Stimulated activated CD4-positive, alpha-beta T cell treated with anti-CD3 and anti-CD28 coated beads, TNF-alpha, amount 100 ng/mL, for 1 hour (primary cell): ENCODE data around the gene LRRC32.
A peak's percentile ranks its signal among the peaks of the same experiment; 100 is the strongest.

ENCODE experiments used
- DNase-seq, 3 donors: peaks; one replicate each; pipeline ENCODE4 v3.0.0-alpha.2; 2020; ENCODE audit warnings: low read depth in 3 of 3, low spot score in 1 of 3

The LRRC32 gene

GRCh38 chr11:76670485-76671236, at the start of gene LRRC32:
LRRC32 (minus strand) TSS chr11:76670747; CDS start chr11:76665954, 4,793 bp downstream.
- peak in 1 of 3 donors; percentile 30 for DNase-seq

- DNase-seq: no peak
Measured at GRCh38 chr11:76719686-76720085, 49.1 kb upstream of the LRRC32 start.

GRCh38 chr11:76719281-76719680, 48.7 kb upstream of the LRRC32 start:
- no peak for DNase-seq

GRCh38 chr11:76717816-76718215, 47.3 kb upstream of the LRRC32 start:
- DNase-seq: no peak

- no peak for DNase-seq
Measured at GRCh38 chr11:76717369-76717768, 46.8 kb upstream of the LRRC32 start.

- no peak for DNase-seq
Measured at GRCh38 chr11:76716268-76716667, 45.7 kb upstream of the LRRC32 start.

- DNase-seq: no peak
Measured at GRCh38 chr11:76714493-76714892, 43.9 kb upstream of the LRRC32 start.

GRCh38 chr11:76713499-76713898, 43.0 kb upstream of the LRRC32 start:
- no peak for DNase-seq

GRCh38 chr11:76712125-76712524, 41.6 kb upstream of the LRRC32 start:
- no peak for DNase-seq

- DNase-seq: no peak
Measured at GRCh38 chr11:76709756-76710155, 39.2 kb upstream of the LRRC32 start.

- no peak for DNase-seq
Measured at GRCh38 chr11:76708972-76709660, 38.6 kb upstream of the LRRC32 start.

GRCh38 chr11:76707293-76707825, 36.8 kb upstream of the LRRC32 start:
- no peak for DNase-seq

- no peak for DNase-seq
Measured at GRCh38 chr11:76706667-76707066, 36.1 kb upstream of the LRRC32 start.

GRCh38 chr11:76705826-76706225, 35.3 kb upstream of the LRRC32 start:
- no peak for DNase-seq

- no peak for DNase-seq
Measured at GRCh38 chr11:76704171-76704948, 33.8 kb upstream of the LRRC32 start.

- no peak for DNase-seq
Measured at GRCh38 chr11:76703707-76704106, 33.2 kb upstream of the LRRC32 start.

GRCh38 chr11:76702336-76703128, 32.0 kb upstream of the LRRC32 start:
- no peak for DNase-seq

GRCh38 chr11:76701294-76702040, 30.9 kb upstream of the LRRC32 start:
- no peak for DNase-seq

GRCh38 chr11:76700177-76701100, 29.9 kb upstream of the LRRC32 start:
- no peak for DNase-seq
